IPS-20b (cell line): ENCODE measurements around the gene UCKL1.
"Not testable (repeated sequence)": the region's sequence is repeated elsewhere in the genome, so short reads cannot be mapped to it uniquely, and the experiment has no call there.

Experiments used
- H3K27ac ChIP-seq: one replicate; pipeline ENCODE4 v1.5.1; 2013; ENCODE audit warnings: low read length
- H3K27me3 ChIP-seq: 2 replicates; pipeline ENCODE4 v1.6.1; 2013; ENCODE audit warnings: mild to moderate bottlenecking, low read length, inconsistent platforms; ENCODE audit not compliant: insufficient read depth
- H3K36me3 ChIP-seq: 2 replicates; pipeline ENCODE4 v1.6.1; 2013; ENCODE audit warnings: low read depth, mild to moderate bottlenecking, inconsistent platforms, low read length, moderate library complexity; ENCODE audit not compliant: insufficient read depth
- H3K4me1 ChIP-seq: 2 replicates; pipeline ENCODE4 v1.6.1; 2013; ENCODE audit warnings: mild to moderate bottlenecking, control low read depth, inconsistent platforms, low read length, moderate library complexity; ENCODE audit not compliant: insufficient read depth
- H3K4me3 ChIP-seq: 2 replicates; pipeline ENCODE4 v1.5.1; 2013; ENCODE audit warnings: mild to moderate bottlenecking, low read length, inconsistent platforms
- H3K9ac ChIP-seq: 2 replicates; pipeline ENCODE4 v1.6.1; 2013; ENCODE audit warnings: low read depth, mild to moderate bottlenecking, inconsistent platforms, low read length, moderate library complexity
- H3K9me3 ChIP-seq: 2 replicates; pipeline ENCODE4 v1.6.1; 2013; ENCODE audit warnings: mild to moderate bottlenecking, low read depth, low read length, inconsistent platforms; ENCODE audit not compliant: insufficient read depth

The UCKL1 gene

DNA sequence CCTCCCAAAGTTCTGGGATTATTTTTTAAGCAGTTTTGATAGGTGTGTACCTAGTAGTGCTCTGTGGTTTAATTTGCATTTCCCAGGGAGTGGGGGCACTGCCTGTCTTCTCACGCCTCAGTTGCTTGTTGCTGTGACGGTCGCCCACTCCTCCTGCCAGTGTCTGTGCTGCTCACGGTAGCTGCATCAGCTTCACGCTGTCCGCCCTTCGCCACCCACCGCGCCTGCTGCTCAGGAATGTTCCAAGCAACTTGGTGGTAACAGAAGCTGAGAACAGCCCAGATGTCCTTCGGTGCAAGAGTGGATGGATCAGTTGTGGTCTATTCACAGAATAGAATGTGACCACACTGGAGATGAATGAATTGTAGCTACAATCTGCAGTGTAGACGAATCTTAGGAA is 38.4 kb downstream of the UCKL1 start:
- H3K27me3 ChIP-seq = no peaks in the 10 kb centered on the region
- no peak overlapping the region for H3K4me3 ChIP-seq
- H3K36me3 ChIP-seq = peaks cover 5% of the 10 kb centered on the region
- no peak overlapping the region for H3K9ac ChIP-seq
- no peak overlapping the region for H3K27ac ChIP-seq
- no peaks in the 10 kb centered on the region for H3K9me3 ChIP-seq
- H3K4me1 ChIP-seq = no peaks in the 10 kb centered on the region

DNA sequence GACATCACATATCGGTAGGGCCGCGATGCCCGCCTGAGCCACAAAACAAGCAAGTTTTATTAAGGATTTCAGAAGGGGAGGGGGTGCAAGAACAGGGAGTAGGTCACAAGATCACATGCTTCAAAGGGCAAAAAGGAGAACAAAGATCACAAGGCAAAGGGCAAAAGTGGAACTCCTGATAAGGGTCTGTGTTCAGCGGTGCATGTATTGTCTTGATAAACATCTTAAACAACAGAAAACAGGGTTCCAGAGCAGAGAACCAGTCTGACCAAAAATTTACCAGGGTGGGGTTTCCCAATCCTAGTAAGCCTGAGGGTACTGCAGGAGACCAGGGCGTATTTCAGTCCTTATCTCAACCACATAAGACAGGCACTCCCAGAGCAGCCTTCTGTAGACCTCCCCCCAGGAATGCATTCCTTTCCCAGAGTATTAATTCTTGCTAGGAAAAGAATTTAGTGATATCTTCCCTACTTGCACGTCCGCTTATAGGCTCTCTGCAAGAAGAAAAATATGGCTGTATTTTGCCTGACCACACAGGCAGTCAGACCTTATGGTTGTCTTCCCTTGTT is 39.8 kb downstream of the UCKL1 start:
- not testable (repeated sequence) for H3K36me3 ChIP-seq, H3K27ac ChIP-seq, H3K4me1 ChIP-seq, H3K9me3 ChIP-seq, H3K9ac ChIP-seq, H3K4me3 ChIP-seq, H3K27me3 ChIP-seq

DNA sequence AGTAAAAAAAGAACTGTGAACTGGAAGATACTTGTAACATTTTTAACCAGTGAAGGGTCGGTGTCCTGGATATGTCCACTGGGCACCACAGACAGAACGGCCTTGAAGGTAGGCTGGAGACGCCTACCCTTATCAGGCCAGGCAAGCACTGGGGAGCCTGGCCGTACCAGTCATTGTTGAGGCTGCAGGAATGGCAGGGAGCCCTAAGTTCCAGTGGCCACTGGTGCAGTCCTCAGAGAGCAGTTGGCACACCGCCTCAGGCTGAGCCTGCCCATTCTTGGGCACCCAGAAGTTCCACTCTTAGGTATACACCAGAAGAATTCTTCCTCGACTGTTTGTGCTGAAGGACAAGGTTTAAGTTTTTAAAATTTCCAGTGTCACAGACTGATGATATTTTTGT is 40.7 kb downstream of the UCKL1 start:
- no peaks in the 10 kb centered on the region for H3K27me3 ChIP-seq
- no peaks in the 10 kb centered on the region for H3K4me1 ChIP-seq
- H3K4me3 ChIP-seq = no peak overlapping the region
- peaks cover 5% of the 10 kb centered on the region for H3K36me3 ChIP-seq
- H3K9ac ChIP-seq = no peak overlapping the region
- H3K27ac ChIP-seq = no peak overlapping the region
- H3K9me3 ChIP-seq = no peaks in the 10 kb centered on the region

DNA sequence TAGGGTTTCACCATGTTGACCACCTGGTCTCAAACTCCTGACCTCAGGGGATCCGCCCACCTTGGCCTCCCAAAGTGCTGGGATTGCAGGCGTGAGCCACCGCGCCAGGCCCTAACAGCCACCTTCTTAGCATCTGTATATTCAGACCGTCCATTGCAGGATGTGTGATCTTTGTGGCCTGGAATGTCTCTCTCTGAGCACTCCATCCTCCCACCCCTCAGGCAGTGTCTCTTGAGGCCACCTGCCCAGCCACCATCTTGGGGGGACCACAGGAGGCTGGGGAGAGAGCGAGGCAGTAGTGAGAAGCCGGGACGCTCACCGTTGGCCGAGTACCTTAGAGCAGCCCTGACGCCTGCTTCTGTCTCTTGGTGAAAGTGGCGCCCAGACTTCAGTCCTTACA is 42.4 kb downstream of the UCKL1 start:
- Histone ChIP-seq H3K36me3 (peaks cover 5% of the 10 kb centered on the region; the same call in 1 of the 2 replicates), H3K4me3 (no peak overlapping the region), H3K9ac (no peak overlapping the region), H3K27me3 (no peaks in the 10 kb centered on the region), H3K27ac (no peak overlapping the region), H3K4me1 (no peaks in the 10 kb centered on the region), H3K9me3 (no peaks in the 10 kb centered on the region)

DNA sequence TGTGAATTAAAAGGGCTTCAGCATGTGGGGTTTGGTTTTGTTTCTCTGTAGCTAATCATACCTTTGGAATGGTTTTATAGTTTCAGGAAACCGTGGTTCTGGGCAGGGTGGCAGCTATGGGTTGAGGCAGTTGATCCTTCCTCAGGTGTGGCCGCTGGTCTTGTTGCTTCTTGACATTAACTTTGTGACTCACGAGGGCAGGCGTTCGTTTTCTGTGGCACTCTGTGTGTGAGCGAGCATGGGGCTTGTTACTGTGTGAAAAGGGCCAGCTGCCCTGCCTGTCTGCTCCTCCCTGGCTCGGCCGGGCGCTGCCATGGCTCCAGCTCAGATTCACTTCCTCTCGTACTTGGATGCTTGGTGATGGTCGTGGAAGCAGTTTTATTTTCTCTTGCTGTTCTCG is 45.0 kb downstream of the UCKL1 start:
- Histone ChIP-seq H3K4me1 (no peaks in the 10 kb centered on the region), H3K27ac (no peak overlapping the region), H3K4me3 (no peak overlapping the region), H3K36me3 (no peaks in the 10 kb centered on the region), H3K9ac (no peak overlapping the region), H3K9me3 (no peaks in the 10 kb centered on the region), H3K27me3 (no peaks in the 10 kb centered on the region)

DNA sequence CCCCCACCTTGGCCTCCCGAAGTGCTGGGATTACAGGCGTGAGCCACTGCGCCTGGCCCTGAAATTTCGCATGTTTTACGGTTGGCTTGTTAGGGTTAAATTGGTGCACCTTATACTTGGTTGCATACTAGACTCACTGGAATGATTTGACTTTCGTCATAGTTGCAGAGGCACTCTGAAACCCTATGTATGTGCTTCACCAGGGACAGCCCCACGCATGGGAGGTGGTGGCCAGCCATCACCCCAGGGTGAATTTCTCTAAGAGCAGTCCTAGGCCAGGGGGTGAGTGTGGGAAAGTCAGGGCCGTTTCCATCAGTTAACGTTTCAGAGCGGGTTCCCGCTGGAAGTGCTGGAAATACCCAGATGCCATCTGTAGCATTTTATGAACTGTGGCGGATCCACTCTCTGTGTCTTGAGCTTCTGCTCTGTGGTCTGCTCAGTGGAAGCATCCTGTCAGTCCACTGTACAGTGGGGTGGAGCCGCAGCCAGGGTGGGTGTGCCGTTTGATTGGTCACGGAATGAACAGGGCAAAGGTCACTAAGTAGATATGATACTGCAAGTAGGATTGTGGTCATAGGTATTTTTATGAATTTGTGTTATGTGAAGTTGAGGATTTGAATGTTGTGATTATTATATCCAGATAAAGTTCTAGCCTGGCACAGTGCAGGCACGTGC is 48.1 kb downstream of the UCKL1 start:
- H3K9ac ChIP-seq = no peak overlapping the region
- H3K4me3 ChIP-seq = no peak overlapping the region
- H3K36me3 ChIP-seq = no peaks in the 10 kb centered on the region
- H3K4me1 ChIP-seq = no peaks in the 10 kb centered on the region
- H3K27me3 ChIP-seq = no peaks in the 10 kb centered on the region
- H3K9me3 ChIP-seq = no peaks in the 10 kb centered on the region
- no peak overlapping the region for H3K27ac ChIP-seq

DNA sequence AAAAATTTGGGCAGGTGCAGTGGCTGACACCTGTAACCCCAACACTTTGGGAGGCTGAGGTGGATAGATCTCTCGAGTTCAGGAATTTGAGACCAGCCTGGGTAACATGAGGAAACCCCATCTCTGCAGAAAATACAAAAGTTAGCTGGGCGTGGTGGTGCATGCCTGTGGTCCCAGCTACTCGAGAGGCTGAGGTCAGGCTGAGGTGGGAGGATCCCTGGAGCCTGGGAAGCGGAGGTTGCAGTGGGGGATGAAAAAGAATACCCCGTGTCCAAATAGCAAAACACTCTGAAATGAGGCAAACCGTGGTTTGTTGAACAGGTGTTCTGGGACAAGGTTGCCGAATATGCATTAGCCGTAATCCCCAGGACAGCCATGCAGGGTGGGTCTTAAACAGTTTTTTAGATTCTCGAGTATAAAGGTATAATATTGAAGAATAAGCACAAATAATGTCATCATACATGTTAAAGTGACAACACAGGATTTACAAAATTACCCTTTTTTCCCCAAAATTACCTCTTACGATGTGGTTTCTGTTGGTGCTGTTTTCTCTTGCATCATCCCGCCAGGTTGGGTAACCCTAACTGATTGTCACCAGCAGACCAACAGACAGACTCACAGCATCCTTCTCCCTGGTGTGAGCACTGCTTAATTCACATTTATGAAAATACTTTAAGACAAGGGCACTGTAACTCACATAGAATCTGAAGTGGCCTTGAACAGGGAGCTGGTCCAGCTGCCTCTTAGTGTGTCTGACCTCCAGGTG is 52.2 kb downstream of the UCKL1 start:
- Histone ChIP-seq H3K36me3 (no peaks in the 10 kb centered on the region), H3K27ac (no peak overlapping the region), H3K9me3 (no peaks in the 10 kb centered on the region), H3K9ac (no peak overlapping the region), H3K4me1 (no peaks in the 10 kb centered on the region), H3K27me3 (no peaks in the 10 kb centered on the region), H3K4me3 (no peak overlapping the region)

DNA sequence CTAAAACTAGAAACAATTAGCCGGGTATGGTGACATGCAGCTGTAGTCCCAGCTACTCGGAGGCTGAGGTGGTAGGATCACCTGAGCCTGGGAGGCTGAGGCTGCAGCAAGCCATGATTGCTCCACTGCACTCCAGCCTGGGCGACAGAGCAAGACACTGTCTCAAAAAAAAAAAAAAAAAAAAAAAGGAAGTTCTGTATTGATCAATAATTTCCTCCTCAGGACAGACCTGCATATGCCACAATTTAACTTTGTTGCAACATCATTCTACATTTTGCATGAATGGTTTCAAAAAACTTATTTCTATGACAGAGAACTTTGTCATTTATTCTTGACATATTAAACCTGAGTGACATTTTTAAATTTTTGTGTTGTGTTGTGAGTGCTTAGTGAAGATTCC is 55.8 kb downstream of the UCKL1 start:
- Histone ChIP-seq H3K36me3 (no peaks in the 10 kb centered on the region), H3K27ac (no peak overlapping the region), H3K4me3 (no peak overlapping the region), H3K9ac (no peak overlapping the region), H3K9me3 (no peaks in the 10 kb centered on the region), H3K27me3 (no peaks in the 10 kb centered on the region), H3K4me1 (peaks cover 6% of the 10 kb centered on the region; the same call in 1 of the 2 replicates)

DNA sequence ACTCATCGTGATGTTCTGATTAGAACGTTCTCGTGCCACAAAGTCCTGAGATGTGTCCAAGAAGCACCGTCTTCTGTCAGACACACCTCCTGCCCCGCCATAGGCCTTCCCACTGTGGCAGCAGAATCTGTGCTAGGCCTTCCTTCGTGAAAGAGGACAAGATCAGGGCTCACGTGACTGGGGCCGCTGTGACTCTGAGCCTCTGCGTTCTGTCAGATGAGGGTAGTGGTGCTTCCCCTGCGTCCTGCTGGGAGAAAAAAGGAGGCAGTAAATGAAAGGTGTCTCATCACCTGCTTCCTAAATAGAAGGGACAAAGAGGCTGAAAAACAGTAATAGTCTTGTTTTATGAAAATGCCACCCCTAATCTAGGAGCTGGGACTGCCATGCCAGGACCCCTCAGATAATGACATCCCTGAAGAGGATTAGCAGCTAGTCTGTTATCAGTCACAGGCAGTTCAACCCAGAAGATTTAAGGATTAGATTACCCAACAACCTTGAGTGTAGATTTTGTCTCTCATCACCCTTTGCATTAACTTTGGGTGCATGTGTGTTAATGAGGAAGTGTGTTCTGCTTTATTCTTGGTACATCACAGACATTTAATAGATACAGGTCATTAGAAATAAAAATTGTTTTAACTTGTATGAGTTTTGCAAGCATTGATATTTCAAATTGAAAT is 57.2 kb downstream of the UCKL1 start:
- Histone ChIP-seq H3K9me3 (no peaks in the 10 kb centered on the region), H3K36me3 (no peaks in the 10 kb centered on the region), H3K4me1 (peaks cover 6% of the 10 kb centered on the region; the same call in 1 of the 2 replicates), H3K9ac (no peak overlapping the region), H3K27ac (no peak overlapping the region), H3K4me3 (no peak overlapping the region), H3K27me3 (no peaks in the 10 kb centered on the region)

DNA sequence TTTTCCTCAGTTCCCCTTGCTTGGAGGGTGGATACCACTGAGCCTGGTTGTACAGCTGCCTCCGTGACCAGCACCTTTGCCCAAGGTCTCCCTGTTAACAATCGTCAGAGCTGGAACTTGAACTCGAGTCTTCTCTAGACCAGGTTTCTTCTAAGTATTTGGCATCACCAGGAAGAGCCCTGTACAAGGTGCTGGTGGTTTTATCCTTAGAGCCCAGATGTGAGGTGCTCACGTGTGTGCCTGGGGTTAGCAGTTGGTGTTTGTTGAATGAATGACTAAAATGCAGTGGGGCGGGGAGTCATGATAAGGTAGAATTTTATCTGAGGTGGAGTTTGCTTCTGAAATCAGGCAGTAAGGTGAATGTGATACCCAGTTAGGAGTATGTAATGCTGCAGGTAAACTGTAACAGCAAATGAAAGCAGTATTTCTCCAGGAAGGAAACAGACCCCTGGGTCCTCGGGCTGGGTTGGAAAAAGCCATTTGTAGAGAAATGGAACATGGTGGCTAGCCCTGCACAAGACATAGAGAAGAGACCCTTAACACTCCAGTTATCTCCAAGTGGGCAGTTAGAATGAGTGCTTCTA is 58.1 kb downstream of the UCKL1 start:
- Histone ChIP-seq H3K27ac (no peak overlapping the region), H3K9me3 (no peaks in the 10 kb centered on the region), H3K9ac (no peak overlapping the region), H3K27me3 (no peaks in the 10 kb centered on the region), H3K4me3 (no peak overlapping the region), H3K36me3 (no peaks in the 10 kb centered on the region), H3K4me1 (peaks cover 6% of the 10 kb centered on the region; the same call in 1 of the 2 replicates)

DNA sequence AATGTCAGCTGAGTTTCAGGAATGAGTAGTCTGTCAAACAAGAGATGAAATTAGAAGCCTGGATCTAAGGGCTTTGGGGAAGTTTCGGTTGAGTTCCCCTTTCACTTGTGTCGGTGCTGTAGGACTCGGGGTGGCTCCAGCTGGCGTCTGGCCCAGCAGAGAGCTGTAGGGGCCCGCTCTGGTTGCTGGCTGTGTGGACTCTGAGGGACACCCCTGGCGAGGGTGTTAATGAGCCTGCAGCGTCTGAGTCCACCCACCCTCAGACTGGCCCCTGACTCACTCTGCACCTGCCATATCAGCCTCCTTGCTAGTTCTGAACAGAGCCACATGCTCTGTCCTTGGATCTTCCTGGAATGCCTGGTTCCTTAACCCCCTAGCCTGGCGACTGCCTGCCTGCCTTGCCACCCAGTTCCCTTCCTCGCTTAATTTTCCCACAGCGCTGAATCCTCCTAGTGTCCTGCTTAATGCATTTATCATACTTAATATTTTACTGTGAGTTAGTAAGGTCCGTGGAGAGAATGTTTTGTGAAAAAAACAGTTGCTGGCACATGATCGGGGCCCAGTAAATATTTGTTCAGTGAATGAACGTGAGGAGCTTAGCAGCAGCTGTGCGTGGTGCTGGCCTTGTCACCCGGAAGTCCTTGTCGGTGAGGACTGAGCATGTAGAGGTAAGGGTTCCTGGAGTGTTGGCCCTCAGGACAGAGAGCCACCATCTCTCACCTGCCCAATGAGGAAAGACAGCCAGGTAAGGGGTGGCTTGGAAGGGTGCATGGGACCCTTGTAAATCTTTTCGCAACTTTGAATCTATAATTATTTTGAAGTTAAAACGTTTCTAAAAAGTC is 59.7 kb downstream of the UCKL1 start:
- no peak overlapping the region for H3K27ac ChIP-seq
- no peaks in the 10 kb centered on the region for H3K27me3 ChIP-seq
- no peaks in the 10 kb centered on the region for H3K9me3 ChIP-seq
- no peak overlapping the region for H3K9ac ChIP-seq
- H3K36me3 ChIP-seq = no peaks in the 10 kb centered on the region; the same call in 1 of the 2 replicates
- H3K4me3 ChIP-seq = peak overlapping the region; percentile 83
- H3K4me1 ChIP-seq = peaks cover 6% of the 10 kb centered on the region; the same call in 1 of the 2 replicates
